Measurements from ENCODE around the gene SIPA1L3. TPM values are rescaled to one million over a fixed set of nuclear protein-coding genes. Genes with fewer than 3 reads are reported as not detected.

Gene SIPA1L3
- total and polyA plus RNA-seq, 2 of the 13 experiments (the other 11 are each of a cell fraction or from before 2014, with no cell fraction given): 5.5 to 7.7 TPM

DNA sequence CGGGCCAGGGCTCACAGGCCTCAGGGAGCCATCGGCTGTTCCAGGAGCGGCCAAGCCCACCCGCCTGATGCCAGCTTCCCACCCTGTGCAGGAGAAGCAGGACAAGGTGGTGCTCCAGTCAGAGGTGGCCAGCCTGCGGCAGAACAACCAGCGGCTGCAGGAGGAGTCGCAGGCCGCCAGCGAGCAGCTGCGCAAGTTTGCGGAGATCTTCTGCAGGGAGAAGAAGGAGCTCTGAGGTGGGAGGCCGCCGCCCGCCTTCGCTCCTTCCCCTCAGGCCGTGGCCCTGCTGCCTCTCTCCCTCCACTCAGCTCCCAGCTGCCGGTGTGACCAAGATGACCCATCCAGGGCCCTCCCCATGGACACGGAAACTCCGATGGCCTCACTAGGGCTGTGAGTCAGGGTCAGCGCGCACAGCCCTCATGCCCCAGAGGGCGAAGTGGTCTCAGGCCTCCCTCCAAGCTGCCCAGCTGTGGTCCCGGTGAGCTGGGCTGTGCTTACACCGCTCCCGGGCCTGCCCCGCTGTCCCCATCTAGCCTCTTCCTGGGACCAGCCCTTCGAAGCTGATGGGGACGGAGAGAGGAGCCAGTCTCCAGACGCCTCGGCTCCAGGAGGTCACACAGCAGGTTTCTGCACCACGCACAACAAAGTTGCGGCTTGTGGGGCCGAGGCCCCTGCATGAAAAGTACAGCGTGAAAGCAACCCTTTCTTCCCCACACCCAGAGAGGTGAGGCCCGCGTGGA lies 299.2 kb downstream of the SIPA1L3 start:
- no peak for TF ChIP-seq ZNF333 (CRISPR knock-in tag; IDR thresholded peaks at IDR 0.05; ENCODE audit: borderline replicate concordance)
- TF ChIP-seq, protein P1, sequence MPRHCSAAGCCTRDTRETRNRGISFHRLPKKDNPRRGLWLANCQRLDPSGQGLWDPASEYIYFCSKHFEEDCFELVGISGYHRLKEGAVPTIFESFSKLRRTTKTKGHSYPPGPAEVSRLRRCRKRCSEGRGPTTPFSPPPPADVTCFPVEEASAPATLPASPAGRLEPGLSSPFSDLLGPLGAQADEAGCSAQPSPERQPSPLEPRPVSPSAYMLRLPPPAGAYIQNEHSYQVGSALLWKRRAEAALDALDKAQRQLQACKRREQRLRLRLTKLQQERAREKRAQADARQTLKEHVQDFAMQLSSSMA (CRISPR knock-in tag; IDR thresholded peaks at IDR 0.05): no peak
- no peak for TF ChIP-seq TEAD2 (CRISPR knock-in tag; IDR thresholded peaks at IDR 0.05)
- no peak for TF ChIP-seq ZC3H4 (CRISPR knock-in tag; IDR thresholded peaks at IDR 0.05; ENCODE audit: borderline replicate concordance)
- TF ChIP-seq GPN1 (CRISPR knock-in tag; IDR thresholded peaks at IDR 0.05; ENCODE audit: borderline replicate concordance): no peak
- in situ Hi-C loops (cut with HindIII; ENCODE audit: extremely low pct_ligation_motif_present, low pct_unique_long_range_greater_than_20kb): no loop called here
- WGBS (ENCODE audit: low lambda C conversion rate): 92% methylated on average over 11 of the region's 36 CpGs
- no peak for FAIRE-seq
- Histone ChIP-seq H2AFZ (ENCODE audit: low read length) (no peak overlapping the region), H3K36me3 (replicated peaks in 1 of 2; ENCODE audit: control insufficient read depth in 1 of 2, insufficient read depth in 2 of 2, low read length in 2 of 2) (no peaks in the 10 kb centered on the region; a peak in 2 of 5 replicates), H3K9ac (ENCODE audit: insufficient read depth, low read depth, low read length) (no peak overlapping the region), H3K27me3 (ENCODE audit: control insufficient read depth in 1 of 2, insufficient read depth in 2 of 2, low read length in 2 of 2) (no peaks in the 10 kb centered on the region), H3K79me2 (ENCODE audit: insufficient read depth, low read length) (no peaks in the 10 kb centered on the region), H3K4me3 (replicated peaks in 1 of 3; ENCODE audit: insufficient read depth in 1 of 3, low read depth in 2 of 3, low read length in 3 of 3) (no peak overlapping the region), H3K9me3 (ENCODE audit: low read length) (no peaks in the 10 kb centered on the region), H3K4me2 (ENCODE audit: low read depth, low read length) (no peak overlapping the region), H3K4me1 (ENCODE audit: insufficient read depth, low read length) (no peaks in the 10 kb centered on the region), H4K20me1 (ENCODE audit: insufficient read depth, low read length) (no peaks in the 10 kb centered on the region), H3K27ac (ENCODE audit: extremely low read length, insufficient read depth, low read length) (no peak overlapping the region)
- no TSS peak for BruUV-seq (replicated peaks)
- ATAC-seq: no peak
- ChIA-PET POLR2A (no interaction called here), CTCF (ENCODE audit: low intra/inter-chr PET ratio, low total read pairs) (no interaction called here)
- intact Hi-C loops (cut with micrococcal nuclease; ENCODE audit: unreplicated experiment): no loop called here
- DNase-seq (ENCODE audit: low spot score): no peak

DNA sequence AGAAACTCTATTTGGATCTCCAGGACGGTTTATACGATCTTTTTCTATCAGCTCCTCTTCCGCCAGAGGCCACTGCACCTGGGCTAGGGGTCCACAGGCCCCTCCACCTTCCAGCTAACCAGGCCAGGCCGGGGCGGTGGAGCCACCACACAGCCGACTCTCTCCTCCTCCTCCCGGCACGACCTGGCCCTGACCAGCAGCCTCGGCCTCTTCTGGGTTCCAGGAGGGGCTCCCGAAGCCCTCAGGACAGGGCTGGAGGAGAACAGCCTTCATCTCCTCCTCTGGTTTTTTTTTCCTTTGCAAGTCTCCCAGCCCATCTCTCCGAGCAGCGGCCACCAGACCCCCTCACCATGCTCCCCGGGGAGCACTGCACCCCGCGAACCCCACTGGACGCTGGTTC lies 299.9 kb downstream of the SIPA1L3 start:
- no peak for FAIRE-seq
- no peaks in the 10 kb centered on the region for H3K27me3 ChIP-seq (ENCODE audit: control insufficient read depth in 1 of 2, insufficient read depth in 2 of 2, low read length in 2 of 2)
- H3K4me2 ChIP-seq (ENCODE audit: low read depth, low read length): no peak overlapping the region
- in situ Hi-C loops (cut with HindIII; ENCODE audit: extremely low pct_ligation_motif_present, low pct_unique_long_range_greater_than_20kb): no loop called here
- BruUV-seq (replicated peaks): no TSS peak
- no peaks in the 10 kb centered on the region for H4K20me1 ChIP-seq (ENCODE audit: insufficient read depth, low read length)
- no peak overlapping the region for H2AFZ ChIP-seq (ENCODE audit: low read length)
- H3K4me1 ChIP-seq (ENCODE audit: insufficient read depth, low read length): no peaks in the 10 kb centered on the region
- no peak overlapping the region for H3K4me3 ChIP-seq (replicated peaks in 1 of 3; ENCODE audit: insufficient read depth in 1 of 3, low read depth in 2 of 3, low read length in 3 of 3)
- no peak overlapping the region for H3K9ac ChIP-seq (ENCODE audit: insufficient read depth, low read depth, low read length)
- WGBS (ENCODE audit: low lambda C conversion rate): 94% methylated on average over 16 of the region's 16 CpGs
- no peak for ATAC-seq
- no peaks in the 10 kb centered on the region for H3K79me2 ChIP-seq (ENCODE audit: insufficient read depth, low read length)
- ChIA-PET CTCF (ENCODE audit: low intra/inter-chr PET ratio, low total read pairs) (no interaction called here), POLR2A (no interaction called here)
- H3K36me3 ChIP-seq (replicated peaks in 1 of 2; ENCODE audit: control insufficient read depth in 1 of 2, insufficient read depth in 2 of 2, low read length in 2 of 2): no peaks in the 10 kb centered on the region; a peak in 1 of 5 replicates
- no peak overlapping the region for H3K27ac ChIP-seq (ENCODE audit: extremely low read length, insufficient read depth, low read length)
- DNase-seq (ENCODE audit: low spot score): no peak
- intact Hi-C loops (cut with micrococcal nuclease; ENCODE audit: unreplicated experiment): no loop called here
- no peaks in the 10 kb centered on the region for H3K9me3 ChIP-seq (ENCODE audit: low read length)
- TF ChIP-seq IRX3 (CRISPR knock-in tag; IDR thresholded peaks at IDR 0.05; ENCODE audit: borderline replicate concordance, low read depth): no peak
- TF ChIP-seq ZBTB21 (CRISPR knock-in tag; IDR thresholded peaks at IDR 0.05): no peak
- TF ChIP-seq, protein P2, sequence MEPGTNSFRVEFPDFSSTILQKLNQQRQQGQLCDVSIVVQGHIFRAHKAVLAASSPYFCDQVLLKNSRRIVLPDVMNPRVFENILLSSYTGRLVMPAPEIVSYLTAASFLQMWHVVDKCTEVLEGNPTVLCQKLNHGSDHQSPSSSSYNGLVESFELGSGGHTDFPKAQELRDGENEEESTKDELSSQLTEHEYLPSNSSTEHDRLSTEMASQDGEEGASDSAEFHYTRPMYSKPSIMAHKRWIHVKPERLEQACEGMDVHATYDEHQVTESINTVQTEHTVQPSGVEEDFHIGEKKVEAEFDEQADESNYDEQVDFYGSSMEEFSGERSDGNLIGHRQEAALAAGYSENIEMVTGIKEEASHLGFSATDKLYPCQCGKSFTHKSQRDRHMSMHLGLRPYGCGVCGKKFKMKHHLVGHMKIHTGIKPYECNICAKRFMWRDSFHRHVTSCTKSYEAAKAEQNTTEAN (CRISPR knock-in tag; conservative IDR thresholded peaks at IDR 0.05): no peak
- no peak for TF ChIP-seq ZNF441 (CRISPR knock-in tag; IDR thresholded peaks at IDR 0.05; ENCODE audit: borderline replicate concordance)
- TF ChIP-seq GATAD2A (CRISPR knock-in tag; IDR thresholded peaks at IDR 0.05): no peak
- no peak for TF ChIP-seq ZNF382 (CRISPR knock-in tag; IDR thresholded peaks at IDR 0.05; ENCODE audit: borderline replicate concordance)
- no peak for TF ChIP-seq HMGA1 (CRISPR knock-in tag; conservative IDR thresholded peaks at IDR 0.05)
- TF ChIP-seq MYC (CRISPR knock-in tag; IDR thresholded peaks at IDR 0.05; ENCODE audit: borderline replicate concordance): no peak
- no peak for TF ChIP-seq HHEX (CRISPR knock-in tag; IDR thresholded peaks at IDR 0.05)
- TF ChIP-seq MXI1 (IDR thresholded peaks at IDR 0.05; ENCODE audit: borderline replicate concordance, low read depth, low read length): no peak
- TF ChIP-seq ZNF292 (CRISPR knock-in tag; IDR thresholded peaks at IDR 0.05; ENCODE audit: borderline replicate concordance, low read depth): no peak
- TF ChIP-seq ZNF33A (CRISPR knock-in tag; IDR thresholded peaks at IDR 0.05; ENCODE audit: borderline replicate concordance): no peak
